Iris pigment epithelial cell (primary cell): ENCODE data around the gene MAOA.

Experiments used
- DNase-seq: peaks from one replicate; pipeline ENCODE4 v3.0.0-alpha.2; 2011; ENCODE audit warnings: low read depth

Gene MAOA

GRCh38 chrX:43758044-43758443 is 101.9 kb downstream of the MAOA start:
- no peak for DNase-seq

GRCh38 chrX:43785930-43786591 is 130.0 kb downstream of the MAOA start:
- DNase-seq = no peak
